OCI-LY1 (cell line): ENCODE measurements around the gene RYR3.

Experiments used
- CTCF ChIP-seq: fragments of 200-600 bp; sonication (generic), shearing (Covaris generic); IDR thresholded peaks from 2 replicates; pipeline ENCODE4 v1.5.1; 2017; ENCODE audit warnings: mild to moderate bottlenecking, antibody characterized with exemption, low read length, moderate library complexity, mixed read lengths
- EZH2 ChIP-seq: fragments of 200-600 bp; sonication (generic), shearing (Covaris generic); IDR thresholded peaks from 2 replicates; pipeline ENCODE4 v1.8.0; 2017; ENCODE audit warnings: borderline replicate concordance, mixed run types, mild to moderate bottlenecking, antibody characterized with exemption, low read length, moderate library complexity, mixed read lengths

- TF ChIP-seq CTCF, result no peak
- no peak for TF ChIP-seq EZH2
Observed at GRCh38 chr15:33722005-33722672, 411.4 kb downstream of the RYR3 start.
